ENCODE measurements around the gene ZSCAN22. TPM values are rescaled to one million over a fixed set of nuclear protein-coding genes. Genes with fewer than 3 reads are reported as not detected.
A peak's percentile ranks its signal among the peaks of the same experiment; 100 is the strongest.

The ZSCAN22 gene
- total RNA-seq, 4 donors from 2014 or later: 2.4 to 4.8 (median 2.9) TPM

GRCh38 chr19:58355908-58356765 lies 29.3 kb downstream of the ZSCAN22 start:
- Histone ChIP-seq H3K36me3 (peaks cover 0 to 4% of the 10 kb centered on the region in 2 donors), H3K9me3 (peaks cover 0 to 9% (median 0%) of the 10 kb centered on the region in 3 donors), H3K4me1 (peaks cover 0 to 24% (median 2%) of the 10 kb centered on the region in 3 donors), H3K27me3 (peaks cover 69% of the 10 kb centered on the region), H3K27ac (no peak overlapping the region), H3K4me3 (peak overlapping the region in 1 of 2 donors; percentile 38)
- TF ChIP-seq CTCF (IDR thresholded peaks at IDR 0.05) (no peak), EP300 (IDR thresholded peaks at IDR 0.05) (no peak), POLR2A (IDR thresholded peaks at IDR 0.05) (no peak), POLR2AphosphoS5 (IDR thresholded peaks at IDR 0.05) (no peak)
- no CpG with 5 or more reads among the region's 94 CpGs for WGBS, 2 donors (ENCODE audit: low coverage in 1 of 2)
- ATAC-seq: no peak

GRCh38 chr19:58356766-58357480 lies 30.1 kb downstream of the ZSCAN22 start:
- WGBS, 2 donors (ENCODE audit: low coverage in 1 of 2): no CpG with 5 or more reads among the region's 75 CpGs

GRCh38 chr19:58357481-58358145 lies 30.8 kb downstream of the ZSCAN22 start:
- no peak overlapping the region for H3K27ac ChIP-seq
- TF ChIP-seq CTCF (IDR thresholded peaks at IDR 0.05): no peak
- TF ChIP-seq EP300 (IDR thresholded peaks at IDR 0.05): no peak
- TF ChIP-seq POLR2A (IDR thresholded peaks at IDR 0.05): no peak
- TF ChIP-seq POLR2AphosphoS5 (IDR thresholded peaks at IDR 0.05): no peak
- H3K4me1 ChIP-seq: peaks cover 0 to 32% (median 7%) of the 10 kb centered on the region in 3 donors
- no peak overlapping the region for H3K4me3 ChIP-seq
- peaks cover 54% of the 10 kb centered on the region for H3K27me3 ChIP-seq
- no CpG with 5 or more reads among the region's 19 CpGs for WGBS, 2 donors (ENCODE audit: low coverage in 1 of 2)
- no peaks in the 10 kb centered on the region for H3K36me3 ChIP-seq
- H3K9me3 ChIP-seq: peaks cover 0 to 9% (median 0%) of the 10 kb centered on the region in 3 donors
- ATAC-seq: no peak

More at GRCh38 chr19:58356766-58357480, 30.1 kb downstream of the ZSCAN22 start:
- peak overlapping the region in 1 of 2 donors; percentile 38 for H3K4me3 ChIP-seq
- H3K4me1 ChIP-seq: peaks cover 0 to 32% (median 7%) of the 10 kb centered on the region in 3 donors
- TF ChIP-seq POLR2AphosphoS5 (IDR thresholded peaks at IDR 0.05) (no peak), POLR2A (IDR thresholded peaks at IDR 0.05) (no peak), EP300 (IDR thresholded peaks at IDR 0.05) (no peak), CTCF (IDR thresholded peaks at IDR 0.05) (no peak)
- peaks cover 61% of the 10 kb centered on the region for H3K27me3 ChIP-seq
- no peak for ATAC-seq
- H3K36me3 ChIP-seq: no peaks in the 10 kb centered on the region
- no peak overlapping the region for H3K27ac ChIP-seq
- H3K9me3 ChIP-seq: peaks cover 0 to 9% (median 0%) of the 10 kb centered on the region in 3 donors

- Histone ChIP-seq H3K4me1 (peaks cover 0 to 26% (median 4%) of the 10 kb centered on the region in 3 donors), H3K27ac (peak overlapping the region; percentile 92 to 94 (median 93)), H3K27me3 (peaks cover 20% of the 10 kb centered on the region), H3K4me3 (peak overlapping the region; percentile 82 to 84), H3K36me3 (peaks cover 0 to 12% of the 10 kb centered on the region in 2 donors), H3K9me3 (no peaks in the 10 kb centered on the region)
- ATAC-seq: no peak
- WGBS, 2 donors (ENCODE audit: low coverage in 1 of 2): 0 to 1% methylated on average over 3 to 16 of the region's 28 CpGs
- TF ChIP-seq EP300 (IDR thresholded peaks at IDR 0.05): no peak
- no peak for TF ChIP-seq POLR2AphosphoS5 (IDR thresholded peaks at IDR 0.05)
- no peak for TF ChIP-seq POLR2A (IDR thresholded peaks at IDR 0.05)
- TF ChIP-seq CTCF (IDR thresholded peaks at IDR 0.05): no peak
These were observed 35.1 kb downstream of the ZSCAN22 start for GRCh38 chr19:58361900-58362271.

Data from gastroesophageal sphincter (tissue), 4 donors.